GM11168 (cell line): ENCODE data around the gene NCAM1.

Source experiments
- in situ Hi-C: fragments of 300-500 bp; cut with MboI; formaldehyde crosslinking; loops from one replicate; pipeline ENCODE4 v1.12.0; 2022; ENCODE audit warnings: low sequenced_read_pairs; ENCODE audit not compliant: unreplicated experiment

Gene NCAM1

GRCh38 chr11:113119966-113120736, 158.9 kb downstream of the NCAM1 start:
- in situ Hi-C loops, result no loop called here

- in situ Hi-C loops, result no loop called here
Observed at GRCh38 chr11:113121746-113122145, 160.5 kb downstream of the NCAM1 start.

- in situ Hi-C loops, result no loop called here
Observed at GRCh38 chr11:113124006-113124405, 162.8 kb downstream of the NCAM1 start.

- in situ Hi-C loops, result no loop called here
Observed at GRCh38 chr11:113124578-113124977, 163.4 kb downstream of the NCAM1 start.

GRCh38 chr11:113129261-113129992, 168.2 kb downstream of the NCAM1 start:
- in situ Hi-C loops, result no loop called here

- in situ Hi-C loops, result no loop called here
Observed at GRCh38 chr11:113131036-113131775, 170.0 kb downstream of the NCAM1 start.

- in situ Hi-C loops, result no loop called here
Observed at GRCh38 chr11:113133071-113133470, 171.9 kb downstream of the NCAM1 start.

- in situ Hi-C loops, result no loop called here
Observed at GRCh38 chr11:113134626-113135025, 173.4 kb downstream of the NCAM1 start.

GRCh38 chr11:113137713-113138529, 176.7 kb downstream of the NCAM1 start:
- in situ Hi-C loops, result no loop called here

- in situ Hi-C loops, result no loop called here
Observed at GRCh38 chr11:113138731-113139130, 177.5 kb downstream of the NCAM1 start.

GRCh38 chr11:113141010-113141409, 179.8 kb downstream of the NCAM1 start:
- in situ Hi-C loops, result no loop called here

GRCh38 chr11:113142508-113142907, 181.3 kb downstream of the NCAM1 start:
- in situ Hi-C loops, result no loop called here

GRCh38 chr11:113147249-113147648, 186.0 kb downstream of the NCAM1 start:
- in situ Hi-C loops, result no loop called here

- in situ Hi-C loops, result no loop called here
Observed at GRCh38 chr11:113148076-113148475, 186.9 kb downstream of the NCAM1 start.

- in situ Hi-C loops, result no loop called here
Observed at GRCh38 chr11:113148652-113149051, 187.4 kb downstream of the NCAM1 start.

- in situ Hi-C loops, result no loop called here
Observed at GRCh38 chr11:113151521-113151920, 190.3 kb downstream of the NCAM1 start.

GRCh38 chr11:113152500-113152899, 191.3 kb downstream of the NCAM1 start:
- in situ Hi-C loops, result no loop called here

GRCh38 chr11:113153847-113154246, 192.6 kb downstream of the NCAM1 start:
- in situ Hi-C loops, result no loop called here

- in situ Hi-C loops, result no loop called here
Observed at GRCh38 chr11:113159988-113160807, 199.0 kb downstream of the NCAM1 start.
